Dedifferentiated amniotic fluid mesenchymal stem cell (primary cell): ENCODE results near the gene ZDHHC5.
A peak's percentile ranks its signal among the peaks of the same experiment; 100 is the strongest.

Experiments used
- DNase-seq: peaks from one replicate; pipeline ENCODE4 v3.0.0-alpha.2; 2016; ENCODE audit errors: extremely low spot score

The ZDHHC5 gene, protein sequence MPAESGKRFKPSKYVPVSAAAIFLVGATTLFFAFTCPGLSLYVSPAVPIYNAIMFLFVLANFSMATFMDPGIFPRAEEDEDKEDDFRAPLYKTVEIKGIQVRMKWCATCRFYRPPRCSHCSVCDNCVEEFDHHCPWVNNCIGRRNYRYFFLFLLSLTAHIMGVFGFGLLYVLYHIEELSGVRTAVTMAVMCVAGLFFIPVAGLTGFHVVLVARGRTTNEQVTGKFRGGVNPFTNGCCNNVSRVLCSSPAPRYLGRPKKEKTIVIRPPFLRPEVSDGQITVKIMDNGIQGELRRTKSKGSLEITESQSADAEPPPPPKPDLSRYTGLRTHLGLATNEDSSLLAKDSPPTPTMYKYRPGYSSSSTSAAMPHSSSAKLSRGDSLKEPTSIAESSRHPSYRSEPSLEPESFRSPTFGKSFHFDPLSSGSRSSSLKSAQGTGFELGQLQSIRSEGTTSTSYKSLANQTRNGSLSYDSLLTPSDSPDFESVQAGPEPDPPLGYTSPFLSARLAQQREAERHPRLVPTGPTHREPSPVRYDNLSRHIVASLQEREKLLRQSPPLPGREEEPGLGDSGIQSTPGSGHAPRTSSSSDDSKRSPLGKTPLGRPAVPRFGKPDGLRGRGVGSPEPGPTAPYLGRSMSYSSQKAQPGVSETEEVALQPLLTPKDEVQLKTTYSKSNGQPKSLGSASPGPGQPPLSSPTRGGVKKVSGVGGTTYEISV

DNA sequence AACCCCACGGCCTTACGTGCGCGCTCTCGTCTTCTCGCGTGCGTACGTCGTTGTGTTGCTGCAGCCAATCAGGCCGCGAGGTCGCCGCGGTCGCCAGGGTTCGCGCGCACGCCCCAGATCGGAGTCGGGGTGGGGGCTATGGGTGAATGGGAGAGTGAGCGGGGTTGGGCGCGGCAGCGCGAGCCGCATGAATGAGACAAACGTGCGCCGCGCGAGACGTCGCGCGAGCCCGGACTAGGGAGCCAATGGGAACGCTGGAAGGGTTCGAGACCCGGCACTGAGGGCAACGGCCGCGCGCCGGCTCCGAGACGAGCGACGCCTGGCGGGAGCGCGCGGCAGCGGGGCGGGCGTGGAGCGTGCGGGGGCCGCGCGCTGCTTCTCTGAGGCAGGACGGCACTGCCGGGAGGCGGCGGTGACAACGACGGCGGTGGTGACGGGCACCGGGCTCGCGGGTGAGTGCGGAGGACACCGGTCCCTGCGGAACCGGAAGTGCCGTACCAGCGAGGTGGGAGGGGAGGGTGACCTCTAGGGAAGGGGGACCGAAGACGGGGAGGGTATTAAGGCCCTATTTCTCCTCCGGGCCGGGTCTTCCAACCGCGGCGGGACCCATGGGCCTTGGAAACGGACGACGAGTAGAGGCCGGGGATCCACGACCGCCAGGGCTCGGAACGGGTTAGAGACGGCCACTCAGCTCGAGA, at the start of gene ZDHHC5:
TSS of gene ZDHHC5 (plus strand) at position 379 of the 698 bp plus-strand sequence. CDS start 4,977 bp downstream, outside the sequence.
- peak; percentile 99 for DNase-seq

DNA sequence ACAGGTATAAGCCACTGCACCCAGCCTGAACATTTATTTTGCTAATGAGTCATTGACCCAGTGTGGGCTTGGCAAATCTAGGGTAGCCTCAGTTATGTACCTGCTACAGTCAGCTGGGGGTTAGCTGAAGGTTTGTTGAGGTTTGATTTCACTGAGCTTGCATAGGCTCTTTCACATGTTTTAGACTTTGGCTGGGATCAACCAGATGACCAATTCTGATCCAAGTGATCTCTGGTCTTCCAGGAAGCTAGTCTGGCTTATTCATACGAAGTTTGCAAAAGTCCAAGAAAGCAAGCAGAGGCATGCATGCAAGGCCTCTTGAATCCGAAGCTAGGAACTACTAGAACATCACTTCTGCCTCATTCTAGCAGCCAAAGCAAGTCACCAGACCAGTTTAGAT, 49.5 kb upstream of the ZDHHC5 start:
- no peak for DNase-seq

DNA sequence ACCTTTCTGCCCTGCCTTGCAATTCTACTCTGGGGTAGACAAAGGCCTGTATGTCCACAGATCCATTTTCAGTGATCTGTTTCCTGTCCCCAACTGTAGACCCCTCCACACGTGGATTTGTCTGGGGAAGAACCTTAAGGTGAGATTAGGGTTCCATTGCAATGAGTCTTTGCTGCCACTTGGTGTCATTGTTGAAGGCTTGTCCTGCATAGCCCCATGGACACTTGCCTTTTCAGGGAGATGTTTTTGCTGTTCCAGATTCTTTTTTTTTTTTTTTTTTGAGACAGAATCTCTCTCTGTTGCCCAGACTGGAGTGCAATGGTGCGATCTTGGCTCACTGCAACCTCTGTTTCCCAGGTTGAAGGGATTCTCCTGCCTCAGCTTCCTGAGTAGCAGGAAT, 48.6 kb upstream of the ZDHHC5 start:
- DNase-seq: no peak

DNA sequence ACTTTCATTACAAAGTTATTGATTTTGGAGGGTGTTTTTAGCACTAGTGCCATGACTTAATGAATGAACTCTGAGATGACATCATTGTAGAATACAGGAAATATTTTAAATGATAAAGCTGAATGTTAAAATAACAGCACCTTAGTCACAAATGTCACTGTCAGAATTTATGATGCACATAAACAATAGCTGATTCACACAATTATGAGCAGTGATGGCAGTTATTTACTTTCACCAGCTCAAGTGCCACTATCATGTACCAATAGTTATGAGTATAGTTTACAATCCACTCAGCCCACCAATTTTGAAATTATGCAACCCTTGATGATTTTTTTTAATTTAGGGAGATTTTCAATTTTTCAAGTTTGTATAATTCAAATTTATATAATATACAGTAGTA, 47.4 kb upstream of the ZDHHC5 start:
- DNase-seq: no peak

DNA sequence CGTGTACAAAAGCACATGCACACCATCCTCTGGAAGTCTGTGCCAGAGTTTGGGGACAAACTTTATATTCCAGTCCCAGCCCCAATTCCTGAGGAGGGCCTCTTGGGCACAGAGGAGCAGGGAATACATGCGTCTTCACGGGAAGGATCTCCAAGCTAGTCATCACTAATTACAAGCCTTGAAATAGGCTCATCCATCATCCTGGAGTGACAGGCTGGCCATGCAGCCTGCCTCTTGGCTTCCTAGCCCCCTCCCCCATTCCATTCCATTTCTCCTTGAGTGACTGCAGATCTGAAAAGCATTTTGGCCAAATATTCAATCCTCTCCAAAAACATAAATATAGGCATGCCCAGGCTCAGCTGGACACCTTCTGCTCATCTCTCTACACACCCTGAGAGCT, 45.7 kb upstream of the ZDHHC5 start:
- no peak for DNase-seq

DNA sequence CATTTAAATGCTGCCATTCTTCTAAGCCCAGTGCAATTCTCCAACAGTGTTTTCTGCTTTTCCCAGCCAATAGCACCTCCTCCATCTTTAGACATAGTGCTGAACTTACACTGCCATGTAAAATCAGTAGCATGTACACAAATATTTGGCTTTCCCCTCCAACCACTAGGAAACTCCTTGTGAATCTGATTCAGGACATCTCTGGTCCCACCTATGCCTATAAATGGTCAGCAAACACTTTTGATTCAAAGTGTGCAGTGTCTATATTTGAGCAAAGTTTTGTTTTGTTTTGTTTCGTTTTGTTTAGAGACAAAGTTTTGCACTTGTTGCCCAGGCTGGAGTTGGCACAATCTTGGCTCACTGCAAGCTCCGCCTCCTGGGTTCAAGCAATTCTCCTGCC, 43.0 kb upstream of the ZDHHC5 start:
- no peak for DNase-seq

DNA sequence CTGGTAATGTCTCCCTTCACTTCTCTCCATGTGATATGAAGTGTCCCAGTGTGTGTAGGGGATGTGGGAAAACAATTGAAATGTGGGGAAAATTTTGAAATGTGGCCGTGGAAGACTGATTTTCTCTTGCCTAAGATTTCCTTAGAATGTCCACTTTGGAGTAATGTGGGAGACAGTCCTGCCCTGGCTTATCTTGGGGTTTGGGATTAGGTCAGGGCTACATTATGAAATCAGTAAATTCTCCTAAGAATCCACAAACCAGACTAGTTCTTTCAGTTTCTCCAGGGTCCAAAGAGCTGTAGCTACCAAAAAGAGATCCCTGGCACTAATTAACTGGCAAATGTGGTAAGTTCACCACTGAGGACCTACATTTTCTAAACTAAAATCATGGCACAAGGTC, 41.0 kb upstream of the ZDHHC5 start:
- no peak for DNase-seq

DNA sequence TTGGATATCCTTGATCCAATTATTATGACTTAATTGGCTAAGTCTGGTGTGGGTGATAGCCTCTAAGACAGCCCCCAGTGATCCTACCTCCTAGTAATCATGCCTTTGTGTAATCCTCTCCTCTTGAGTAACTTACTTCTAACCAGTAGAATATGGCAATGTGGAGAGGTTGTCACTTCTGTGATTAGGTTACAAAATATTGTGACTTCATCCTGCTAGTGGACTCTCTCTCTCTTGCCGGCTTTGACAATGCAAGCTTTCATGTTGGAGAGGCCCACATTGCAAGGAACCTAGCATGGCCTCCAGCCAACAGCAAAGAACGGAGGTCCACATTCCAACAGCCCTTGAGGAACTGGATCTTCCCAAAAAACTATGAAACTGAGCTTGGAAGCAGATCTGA, 37.7 kb upstream of the ZDHHC5 start:
- no peak for DNase-seq

DNA sequence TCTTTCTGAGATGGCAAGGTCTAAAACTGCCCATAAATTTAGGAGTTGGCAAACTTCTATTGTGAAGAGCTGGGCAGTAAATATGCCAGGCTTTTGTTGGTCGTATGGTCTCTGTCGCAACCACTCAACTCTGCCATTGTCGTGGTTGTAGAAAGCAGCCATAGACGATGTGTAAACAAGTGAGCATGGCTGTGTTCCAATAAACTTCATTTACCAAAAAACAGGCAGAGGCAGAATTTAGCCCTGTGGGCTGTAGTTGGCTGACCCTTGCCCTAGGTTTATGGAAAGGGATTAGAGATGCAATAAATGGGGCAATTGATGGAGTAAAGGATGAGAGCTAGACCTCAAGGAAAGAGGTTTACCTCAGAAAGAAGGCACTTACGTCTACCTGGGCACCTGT, 35.8 kb upstream of the ZDHHC5 start:
- DNase-seq: no peak

DNA sequence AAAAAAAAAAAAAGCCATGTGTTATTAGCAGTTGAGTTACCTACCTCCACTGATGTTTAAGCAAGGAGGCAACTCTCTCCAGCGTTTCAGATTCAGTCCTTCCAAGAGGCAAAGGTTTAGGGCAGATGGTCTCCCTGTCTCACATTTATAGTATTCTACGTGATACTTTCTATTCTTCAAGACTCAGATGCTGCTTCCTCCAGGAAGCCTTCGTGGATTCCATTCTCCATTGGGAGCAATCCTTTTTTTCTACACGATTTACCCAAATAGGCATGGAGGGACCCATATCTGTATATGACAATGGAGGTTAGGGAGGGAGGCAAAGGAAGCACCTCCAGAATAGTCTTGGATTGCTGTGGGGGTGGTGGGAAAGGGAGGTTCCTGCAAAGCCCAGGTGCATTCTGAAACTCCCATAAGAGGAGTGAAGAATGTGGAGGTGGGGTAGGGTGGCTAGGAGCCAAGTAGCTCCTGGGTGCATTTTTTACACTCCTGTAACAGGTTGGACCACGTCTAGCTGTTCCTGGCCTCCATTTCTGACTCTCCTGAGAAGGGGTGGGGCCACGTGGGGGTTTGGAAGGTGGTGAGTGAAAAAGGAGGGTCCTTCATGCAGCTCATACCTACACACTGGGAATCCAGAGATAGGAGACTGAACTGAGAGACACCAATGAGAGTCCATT, 34.4 kb upstream of the ZDHHC5 start:
- no peak for DNase-seq

DNA sequence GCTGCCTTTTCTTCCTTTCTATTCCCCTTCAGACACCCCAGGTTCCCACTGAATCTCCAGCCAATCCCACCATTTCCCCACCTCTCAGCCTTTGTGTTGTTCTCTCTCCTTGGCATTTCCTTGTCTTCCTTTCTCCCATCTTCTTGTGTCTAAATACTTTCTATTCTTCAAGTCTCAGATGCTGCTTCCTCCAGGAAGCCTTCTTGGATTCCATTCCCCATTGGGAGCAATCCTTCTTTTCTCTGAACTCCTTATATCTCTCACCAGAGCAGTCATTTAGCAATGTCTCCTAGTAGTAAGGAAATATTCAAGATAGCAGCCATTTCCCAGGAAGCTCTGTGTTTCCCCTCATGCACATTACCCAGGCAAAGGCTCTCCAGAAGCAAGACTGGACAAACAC, 33.6 kb upstream of the ZDHHC5 start:
- DNase-seq: no peak

DNA sequence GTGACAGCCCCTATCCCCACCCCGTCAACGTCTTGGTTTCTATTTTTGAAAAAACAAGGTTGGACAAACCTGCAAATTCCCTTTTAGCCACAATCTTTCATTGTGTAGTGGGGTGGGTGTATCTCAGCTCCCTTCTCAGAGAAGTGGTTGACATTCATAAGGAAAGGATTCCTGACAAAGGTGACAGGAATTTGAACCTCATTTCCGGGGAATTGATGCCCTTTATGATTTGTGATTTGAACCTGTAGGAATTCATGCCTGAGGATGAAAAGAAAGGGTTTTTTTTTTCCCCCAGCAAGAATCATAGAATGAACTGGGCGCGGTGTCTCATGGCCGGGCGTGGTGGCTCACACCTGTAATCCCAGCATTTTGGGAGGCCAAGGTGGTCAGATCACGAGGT, 32.7 kb upstream of the ZDHHC5 start:
- no peak for DNase-seq

DNA sequence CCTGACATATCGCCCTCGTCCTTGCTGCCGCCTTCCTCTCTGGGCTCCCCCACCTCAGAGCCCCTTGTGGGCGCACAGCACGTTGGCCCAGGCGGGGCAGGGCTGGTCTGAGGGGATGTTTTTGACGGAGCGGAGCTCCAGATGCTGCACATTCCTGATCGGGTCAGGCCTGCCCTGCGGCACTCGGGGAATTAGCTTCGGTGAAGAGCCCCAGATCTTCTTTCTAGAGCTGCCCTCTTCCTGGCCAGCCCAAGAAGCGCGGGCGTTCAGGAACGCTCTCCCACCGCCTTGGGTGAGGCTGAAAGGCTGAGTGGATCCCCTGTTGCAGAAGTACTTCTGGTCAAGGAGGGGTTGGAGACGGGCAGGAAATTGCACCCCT, 30.3 kb upstream of the ZDHHC5 start:
- DNase-seq: peak; percentile 25

DNA sequence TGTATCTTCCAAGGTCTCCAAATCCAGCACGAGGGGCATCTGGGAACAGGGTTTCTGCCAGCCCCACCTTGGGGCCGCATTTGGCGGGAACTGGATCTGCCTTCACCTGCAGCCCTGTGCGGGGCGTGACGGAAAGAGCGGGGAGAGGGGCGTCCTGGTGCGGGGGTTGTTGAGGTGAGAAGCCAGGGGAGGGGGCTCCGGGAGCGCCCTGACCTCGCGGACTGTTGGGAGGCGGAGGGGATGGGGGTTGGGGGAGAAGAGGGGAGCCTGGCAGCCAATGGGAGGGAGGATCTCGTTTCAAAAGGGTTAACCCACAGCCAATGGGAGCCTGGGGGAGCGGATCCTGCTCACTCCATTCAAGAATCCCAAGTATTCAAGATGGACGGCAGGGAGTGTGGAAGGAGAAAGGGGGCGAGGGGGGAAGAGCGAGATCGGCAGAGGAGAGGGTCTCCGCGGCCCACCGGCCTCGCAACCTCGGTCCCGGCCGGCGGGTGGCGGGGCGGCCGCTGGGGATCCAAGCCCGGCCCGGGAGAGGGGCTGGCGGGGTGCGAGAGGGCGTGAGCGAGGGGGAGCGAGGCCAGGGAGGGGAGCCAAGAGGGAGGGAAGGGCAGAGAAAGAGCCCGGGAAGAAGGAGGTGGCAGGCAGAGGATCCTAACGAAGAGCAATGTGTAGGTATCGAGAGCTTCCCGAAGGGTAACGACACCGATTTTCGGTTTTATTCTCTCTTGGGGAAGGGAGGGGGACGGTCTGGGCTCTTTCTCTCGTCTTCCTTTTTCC, 29.7 kb upstream of the ZDHHC5 start:
- peak; percentile 93 for DNase-seq

DNA sequence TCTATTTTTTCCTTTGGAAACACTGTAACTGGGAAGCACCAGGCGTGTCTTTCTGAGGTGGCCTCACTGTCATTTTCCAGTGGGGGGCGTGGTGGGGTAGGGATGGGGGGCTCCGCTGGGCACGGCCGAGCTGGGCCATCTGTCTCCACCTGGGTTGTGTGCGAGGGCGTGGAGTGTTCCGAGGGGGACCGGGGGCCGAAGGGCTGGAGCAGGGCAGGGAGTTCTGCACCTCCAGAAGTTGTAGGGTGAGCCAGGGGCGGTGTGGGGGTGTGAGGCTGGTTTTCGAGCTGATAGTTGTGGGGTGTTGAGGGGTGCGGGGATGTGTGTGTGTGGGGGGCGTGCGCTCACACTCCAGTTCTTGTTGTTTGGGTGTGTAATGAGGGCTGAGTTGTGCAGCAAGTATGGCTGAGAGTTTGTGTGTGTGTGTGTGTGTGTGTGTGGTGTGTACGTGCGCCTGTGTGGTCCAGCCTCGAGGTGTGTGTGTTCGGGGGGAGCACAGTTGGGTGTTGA, 29.0 kb upstream of the ZDHHC5 start:
- no peak for DNase-seq

DNA sequence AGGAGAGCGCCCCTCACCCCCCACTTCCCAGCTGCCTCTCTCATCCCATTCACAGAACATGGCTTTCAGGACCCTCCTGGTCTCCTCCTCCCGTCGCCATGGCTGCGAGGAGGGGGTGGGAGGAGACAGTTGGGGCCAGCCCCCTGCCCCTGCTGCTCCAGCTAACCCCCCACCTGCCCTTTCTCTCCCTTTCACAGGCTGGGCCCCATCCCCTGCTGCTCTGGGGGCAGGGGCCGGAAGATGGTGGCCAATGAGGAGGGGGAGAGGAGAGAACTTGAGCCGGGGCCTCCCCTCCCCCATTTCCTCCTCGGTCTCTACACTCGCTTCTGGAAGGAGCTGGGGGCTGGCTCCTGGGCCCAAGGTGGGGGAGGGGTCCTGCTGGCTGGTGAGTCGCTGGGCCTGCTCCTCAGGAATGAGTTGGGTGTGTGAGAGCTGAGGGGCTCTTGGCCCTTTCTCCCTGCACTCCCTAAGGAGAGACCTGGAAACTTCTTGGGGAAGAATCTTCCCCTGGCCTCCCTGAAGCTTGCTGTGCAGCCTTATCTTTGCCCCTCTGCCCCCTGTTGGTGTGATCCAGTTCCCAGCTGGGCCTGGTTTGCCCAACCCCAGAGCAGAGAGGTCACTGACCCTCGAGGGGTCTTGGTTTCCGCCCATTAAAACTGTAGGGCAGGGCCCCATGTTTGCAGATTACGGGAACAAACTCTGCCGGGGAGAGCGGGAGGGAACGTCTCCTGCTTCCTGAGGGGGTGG, 28.4 kb upstream of the ZDHHC5 start:
- DNase-seq: no peak

DNA sequence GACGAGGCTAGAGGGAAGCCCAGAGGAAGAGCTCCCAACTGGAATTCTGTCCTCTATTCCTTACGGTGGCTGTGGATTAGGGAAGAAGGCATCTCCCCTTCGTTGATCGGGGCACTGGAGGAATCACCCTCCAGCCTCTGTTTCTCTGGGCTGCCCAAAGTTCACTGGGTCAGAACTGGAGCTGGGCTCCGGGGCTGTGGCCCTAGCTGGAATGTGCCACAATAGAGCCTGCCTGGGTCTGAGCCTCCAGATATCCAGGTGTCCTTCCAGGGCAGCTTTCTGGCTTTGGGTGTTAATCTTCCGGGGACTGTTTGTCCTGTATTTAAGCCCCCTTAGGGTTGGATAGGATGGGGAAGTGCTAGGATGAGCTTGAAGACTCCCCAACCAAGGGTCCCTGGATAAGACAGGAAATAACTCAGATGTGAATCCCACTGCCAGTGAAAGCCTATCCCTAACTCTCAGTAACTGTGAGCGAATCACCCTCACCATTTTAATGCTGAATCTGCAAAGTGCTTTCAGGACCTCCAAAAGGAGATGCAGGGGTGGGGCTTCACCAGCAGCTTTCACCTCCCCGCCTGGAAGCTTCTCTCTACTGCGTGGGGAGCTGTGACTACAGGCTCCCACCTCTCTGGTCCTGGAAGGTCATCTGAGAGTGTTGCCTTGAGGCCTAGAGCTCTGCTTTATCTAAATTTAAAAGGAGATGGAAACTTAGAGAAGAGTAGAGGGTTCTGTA, 27.7 kb upstream of the ZDHHC5 start:
- no peak for DNase-seq

DNA sequence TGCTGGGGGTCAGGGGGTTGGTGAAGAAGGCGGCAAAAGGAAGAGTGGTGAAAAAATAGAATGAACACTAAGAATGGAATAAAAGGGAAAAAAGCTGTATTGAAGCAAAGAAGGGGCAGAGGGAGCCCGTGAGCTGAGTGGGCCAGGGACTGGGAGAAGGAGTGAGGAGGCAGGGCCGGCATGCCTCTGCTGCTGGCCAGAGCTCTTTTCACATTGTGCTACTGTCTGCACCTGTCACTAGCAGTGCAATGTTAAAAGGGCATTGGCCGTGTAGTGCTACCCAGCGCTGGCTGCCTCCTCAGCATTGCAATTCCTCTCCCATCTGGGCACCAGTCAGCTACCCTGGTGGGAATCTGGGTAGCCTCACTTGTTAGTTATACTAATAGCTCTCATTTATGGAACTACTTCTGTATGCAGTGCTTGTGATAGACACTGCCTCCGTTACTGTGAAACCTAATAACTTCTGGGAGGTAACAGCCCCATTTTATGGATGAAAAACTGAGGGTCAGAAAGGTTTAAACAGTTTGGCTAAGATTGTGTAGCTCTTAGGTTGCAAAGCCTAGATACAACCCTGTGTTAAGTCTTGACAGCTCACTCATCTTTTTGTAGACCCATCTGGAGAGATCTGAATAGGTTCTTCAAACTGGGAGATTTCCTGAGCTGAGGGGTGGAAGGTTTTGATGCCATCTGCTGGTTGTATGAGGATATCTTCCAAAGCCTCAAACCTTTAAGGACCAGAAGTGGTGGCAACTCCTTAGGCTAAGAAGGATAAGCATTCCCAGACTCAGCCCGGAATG, 26.7 kb upstream of the ZDHHC5 start:
- peak; percentile 64 for DNase-seq

DNA sequence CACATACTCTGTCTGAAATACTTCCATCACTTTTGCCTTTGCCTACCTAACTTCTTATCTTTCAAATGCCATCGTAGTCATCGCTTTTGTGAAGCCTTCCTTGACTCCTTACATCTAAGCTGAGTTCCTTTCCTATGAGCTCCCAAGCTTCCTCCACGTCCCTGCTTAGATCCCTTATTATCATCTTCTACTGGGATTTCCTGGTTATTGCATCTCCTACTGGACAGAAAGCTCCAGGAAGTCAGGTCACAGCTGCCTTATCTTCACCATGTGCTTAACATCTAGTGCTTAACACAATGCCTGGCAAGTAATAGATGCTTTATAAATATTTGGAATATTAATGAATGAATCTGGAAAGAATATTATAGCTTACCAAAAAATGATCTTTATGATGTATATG, 24.1 kb upstream of the ZDHHC5 start:
- DNase-seq: no peak
